Suppressor macrophage (primary cell): Measurements from ENCODE around the gene GALNT14.
"Not testable (repeated sequence)": the region's sequence is repeated elsewhere in the genome, so short reads cannot be mapped to it uniquely, and the experiment has no call there.

ENCODE experiments used
- DNase-seq, 4 experiments: peaks; one replicate each; pipeline ENCODE4 v3.0.0-alpha.2; 2020 to 2022
- total RNA-seq, 17 experiments: gene quantifications; one replicate each; lab custom pipeline; 2026; ENCODE audit warnings: mixed read lengths in 6 of 17, inconsistent platforms in 3 of 17; lab: John Stamatoyannopoulos, UW

GALNT14 gene
- total RNA-seq: 0.72 to 5.4 (median 2.8) reads per million in 17 experiments

- DNase-seq: peak; percentile 76 to 91 (median 82)
Observed at GRCh38 chr2:31138037-31138962, at the start of gene GALNT14. TSS of gene GALNT14 (minus strand) at chr2:31138440. CDS start at chr2:31138086, 354 bp downstream.

GRCh38 chr2:31187166-31187565 is 48.9 kb upstream of the GALNT14 start:
- DNase-seq: no peak

GRCh38 chr2:31183973-31184372 is 45.7 kb upstream of the GALNT14 start:
- not testable (repeated sequence) for DNase-seq

GRCh38 chr2:31176742-31177141 is 38.5 kb upstream of the GALNT14 start:
- no peak for DNase-seq

GRCh38 chr2:31171142-31171541 is 32.9 kb upstream of the GALNT14 start:
- no peak for DNase-seq

GRCh38 chr2:31170071-31170698 is 31.9 kb upstream of the GALNT14 start:
- DNase-seq: peak; percentile 73 to 84 (median 80)

GRCh38 chr2:31168291-31168690 is 30.1 kb upstream of the GALNT14 start:
- DNase-seq: no peak

- peak in 3 of 4 experiments; percentile 18 to 55 (median 39) for DNase-seq
Observed at GRCh38 chr2:31166925-31167324, 28.7 kb upstream of the GALNT14 start.

GRCh38 chr2:31163011-31163539 is 24.8 kb upstream of the GALNT14 start:
- DNase-seq: no peak

- DNase-seq: no peak
Observed at GRCh38 chr2:31161637-31162036, 23.4 kb upstream of the GALNT14 start.

- no peak for DNase-seq
Observed at GRCh38 chr2:31151501-31151900, 13.3 kb upstream of the GALNT14 start.

- DNase-seq: no peak
Observed at GRCh38 chr2:31150120-31150670, 12.0 kb upstream of the GALNT14 start.

- no peak for DNase-seq
Observed at GRCh38 chr2:31148514-31148913, 10.3 kb upstream of the GALNT14 start.

GRCh38 chr2:31147645-31148044 is 9.4 kb upstream of the GALNT14 start:
- no peak for DNase-seq

- DNase-seq: no peak
Observed at GRCh38 chr2:31142110-31142509, 3.9 kb upstream of the GALNT14 start.

- DNase-seq: no peak
Observed at GRCh38 chr2:31141443-31142085, 3.3 kb upstream of the GALNT14 start.

GRCh38 chr2:31140151-31140550 is 1.9 kb upstream of the GALNT14 start:
- DNase-seq: no peak

GRCh38 chr2:31139671-31140070 is 1.4 kb upstream of the GALNT14 start:
- no peak for DNase-seq

GRCh38 chr2:31137211-31138036 is 816 bp downstream of the GALNT14 start:
- DNase-seq: peak; percentile 5 to 54 (median 21)

GRCh38 chr2:31136732-31137131 is 1.5 kb downstream of the GALNT14 start:
- DNase-seq: peak in 3 of 4 experiments; percentile 18 to 33 (median 27)

- DNase-seq: no peak
Observed at GRCh38 chr2:31136000-31136399, 2.2 kb downstream of the GALNT14 start.

- no peak for DNase-seq
Observed at GRCh38 chr2:31134480-31134879, 3.8 kb downstream of the GALNT14 start.
